Pancreas (tissue), 10 donors: Measurements from ENCODE around the gene CARD14. TPM values are rescaled to one million over a fixed set of nuclear protein-coding genes. Genes with fewer than 3 reads are reported as not detected.

ENCODE experiments used
- ATAC-seq, 4 donors: fragments of 200-7000 bp; cut with Tn5 transposase; one replicate each; pipeline versions ENCODE4 v1.8.0 to v1.9.1; 2020; ENCODE audit warnings: mild to moderate bottlenecking in 4 of 4, moderate library complexity in 4 of 4
- DNase-seq, 6 donors: peaks; one replicate each; pipeline ENCODE4 v3.0.0-alpha.2; 2020
- FAIRE-seq: peaks from 2 replicates; lab custom pipeline; 2012; peaks lifted over from hg19 to GRCh38; lab: Jason Lieb, UNC
- H3K27ac ChIP-seq, 4 donors: fragments of 200-600 bp; sonication (generic); 1 replicate in 3 of 4; 2 replicates in 1 of 4; pipeline versions ENCODE4 v1.5.0 to v1.8.0; 2020
- H3K27me3 ChIP-seq, 4 donors: fragments of 200-600 bp; one replicate each; pipeline ENCODE4 v1.8.0; 2021
- H3K36me3 ChIP-seq, 3 donors: fragments of 200-600 bp; sonication (generic) in 1 of 3; one replicate each; pipeline versions ENCODE4 v1.5.0 to v1.8.0; 2020 to 2021
- H3K4me1 ChIP-seq, 3 donors: fragments of 200-600 bp; one replicate each; pipeline ENCODE4 v1.8.0; 2021
- H3K4me3 ChIP-seq, 4 donors: fragments of 200-600 bp; sonication (generic) in 2 of 4; one replicate each; pipeline versions ENCODE4 v1.5.0 to v1.8.0; 2020 to 2021
- H3K9me3 ChIP-seq, 4 donors: fragments of 200-600 bp; one replicate each; pipeline ENCODE4 v1.8.0; 2021
- WGBS, 2 donors: extraction: QIAGEN DNeasy Blood & Tissue Kit; methylation state at CpG; one replicate each; pipeline ENCODE4 v1.1.7; 2013; 5-methylcytosine and 5-hydroxymethylcytosine counted together
- intact Hi-C, 3 donors: fragments of 100-400 bp; cut with DNase I; formaldehyde crosslinking; loops; one replicate each; pipeline versions ENCODE4 v1.11.1 to v1.14.2; 2022
- polyA plus RNA-seq, 2 donors: library from polyadenylated mRNA; stranded (reverse); fragments of 200-250 nt; gene quantifications; one replicate each; pipeline ENCODE4 v1.2.3, GENCODE V29; 2013
- total RNA-seq, 6 donors: library from RNA; stranded (reverse); fragmentation: NEBNext Ultra II Directional in 4 of 6; extraction: Animal tissue kit (Norgen Biotek cat#: 25700) in 4 of 6; gene quantifications; one replicate each; pipeline versions ENCODE4 v1.2.1 to v1.2.4, GENCODE V29; 2021 to 2023
- TF ChIP-seq, protein P1 (sequence below), 4 donors: fragments of 200-600 bp; sonication (generic) in 3 of 4; IDR thresholded peaks; one replicate each; pipeline versions ENCODE4 v1.5.0 to v1.8.0; 2021; ENCODE audit warnings: antibody characterized with exemption in 4 of 4
- donor health status: healthy with polysubstance abuse.
- donor health status: DM: no; HTN: no; CAD: no; lungs with moderate emphysema.
- donor health status: DM: no; HTN: no; CAD: no.
- donor health status: control.
- donor health status: control.
- donor health status: Bipolar disorder and iron deficiency.
- donor health status: DM: yes; HTN: yes; CAD: no.
- donor health status: DM: no; HTN: no; CAD: no.
- donor health status: DM: no; HTN: no; CAD: no.
- donor health status: DM: yes; HTN: yes; CAD: no.

Gene CARD14
- total and polyA plus RNA-seq, 8 donors, result 0.06 to 0.33 (median 0.28) TPM; not detected in 3

DNA sequence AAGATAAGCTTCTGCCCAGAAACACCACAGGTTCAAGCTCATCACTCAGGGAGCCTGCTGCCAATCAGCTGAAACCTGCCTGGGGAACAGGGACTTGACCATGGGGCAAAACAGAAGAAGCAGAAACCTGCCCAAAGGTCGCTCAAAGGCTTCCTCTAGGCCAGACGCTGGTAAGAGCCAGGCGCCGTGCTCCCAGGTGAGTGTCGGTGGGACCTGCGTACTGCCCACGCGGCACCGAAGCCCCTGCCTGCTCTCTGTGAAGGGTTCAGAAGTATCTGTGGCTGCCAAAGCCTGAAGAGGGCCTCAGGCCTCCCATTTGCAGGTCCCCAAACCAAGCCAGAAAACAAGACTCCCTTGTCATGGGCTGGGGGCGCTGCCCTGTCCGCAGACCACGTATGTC, 39.9 kb downstream of the CARD14 start:
- TF ChIP-seq, protein P1, sequence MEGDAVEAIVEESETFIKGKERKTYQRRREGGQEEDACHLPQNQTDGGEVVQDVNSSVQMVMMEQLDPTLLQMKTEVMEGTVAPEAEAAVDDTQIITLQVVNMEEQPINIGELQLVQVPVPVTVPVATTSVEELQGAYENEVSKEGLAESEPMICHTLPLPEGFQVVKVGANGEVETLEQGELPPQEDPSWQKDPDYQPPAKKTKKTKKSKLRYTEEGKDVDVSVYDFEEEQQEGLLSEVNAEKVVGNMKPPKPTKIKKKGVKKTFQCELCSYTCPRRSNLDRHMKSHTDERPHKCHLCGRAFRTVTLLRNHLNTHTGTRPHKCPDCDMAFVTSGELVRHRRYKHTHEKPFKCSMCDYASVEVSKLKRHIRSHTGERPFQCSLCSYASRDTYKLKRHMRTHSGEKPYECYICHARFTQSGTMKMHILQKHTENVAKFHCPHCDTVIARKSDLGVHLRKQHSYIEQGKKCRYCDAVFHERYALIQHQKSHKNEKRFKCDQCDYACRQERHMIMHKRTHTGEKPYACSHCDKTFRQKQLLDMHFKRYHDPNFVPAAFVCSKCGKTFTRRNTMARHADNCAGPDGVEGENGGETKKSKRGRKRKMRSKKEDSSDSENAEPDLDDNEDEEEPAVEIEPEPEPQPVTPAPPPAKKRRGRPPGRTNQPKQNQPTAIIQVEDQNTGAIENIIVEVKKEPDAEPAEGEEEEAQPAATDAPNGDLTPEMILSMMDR (IDR thresholded peaks at IDR 0.05), result no peak
- FAIRE-seq, result no peak
- ATAC-seq, result no peak
- H3K4me1 ChIP-seq, result no peaks in the 10 kb centered on the region
- H3K27me3 ChIP-seq, result no peaks in the 10 kb centered on the region
- H3K4me3 ChIP-seq, result no peak overlapping the region
- H3K9me3 ChIP-seq, result no peaks in the 10 kb centered on the region
- intact Hi-C loops, result no loop called here
- WGBS, 2 donors, result 88 to 91% methylated on average over 12 of the region's 12 CpGs
- peaks cover 0 to 25% (median 10%) of the 10 kb centered on the region in 3 donors for H3K36me3 ChIP-seq
- no peak overlapping the region for H3K27ac ChIP-seq
- DNase-seq, result peak in 1 of 6 donors; percentile 27

- 95 to 96% methylated on average over 47 of the region's 47 CpGs for WGBS, 2 donors
Measured at GRCh38 chr17:80210348-80211108, 40.7 kb downstream of the CARD14 start.

DNA sequence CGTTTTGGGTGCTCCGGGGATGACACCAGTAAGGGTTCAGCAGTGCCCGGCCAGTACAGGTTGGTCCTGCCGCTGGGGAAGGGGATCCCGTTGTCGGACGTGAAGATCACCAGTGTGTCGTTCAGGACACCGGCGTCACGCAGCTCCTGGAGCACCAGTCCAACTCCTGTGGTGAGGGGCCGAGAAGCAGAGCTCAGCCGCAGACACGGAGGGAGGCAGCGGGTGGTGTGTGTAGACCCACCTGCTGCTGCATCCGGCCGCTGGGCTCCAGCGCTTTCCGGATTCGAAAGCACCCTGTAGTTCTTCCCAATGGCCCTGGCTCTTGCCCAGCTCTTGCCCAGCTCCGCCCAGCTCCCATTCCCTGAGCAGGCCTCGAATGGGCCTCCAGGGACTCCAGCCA, 42.3 kb downstream of the CARD14 start:
- peaks cover 0 to 25% (median 10%) of the 10 kb centered on the region in 3 donors for H3K36me3 ChIP-seq
- DNase-seq (peak in 2 of 6 donors; percentile 24 to 69), ATAC-seq (no peak), FAIRE-seq (no peak)
- TF ChIP-seq, protein P1 (IDR thresholded peaks at IDR 0.05), result no peak
- WGBS, 2 donors, result 89 to 94% methylated on average over 21 to 22 of the region's 22 CpGs
- H3K9me3 ChIP-seq, result no peaks in the 10 kb centered on the region
- no peak overlapping the region for H3K4me3 ChIP-seq
- no peak overlapping the region for H3K27ac ChIP-seq
- H3K27me3 ChIP-seq, result no peaks in the 10 kb centered on the region
- H3K4me1 ChIP-seq, result no peaks in the 10 kb centered on the region
- intact Hi-C loops, result no loop called here

More at GRCh38 chr17:80210348-80211108, 40.7 kb downstream of the CARD14 start:
- no peak for ATAC-seq
- H3K27ac ChIP-seq, result no peak overlapping the region
- H3K36me3 ChIP-seq, result peaks cover 0 to 25% (median 10%) of the 10 kb centered on the region in 3 donors
- intact Hi-C loops, result no loop called here
- DNase-seq, result peak in 1 of 6 donors; percentile 68
- no peak overlapping the region for H3K4me3 ChIP-seq
- TF ChIP-seq, protein P1 (IDR thresholded peaks at IDR 0.05), result no peak
- H3K27me3 ChIP-seq, result no peaks in the 10 kb centered on the region
- FAIRE-seq, result no peak
- H3K9me3 ChIP-seq, result no peaks in the 10 kb centered on the region
- no peaks in the 10 kb centered on the region for H3K4me1 ChIP-seq

GRCh38 chr17:80212511-80212910, 42.7 kb downstream of the CARD14 start:
- WGBS, 2 donors, result 88 to 92% methylated on average over 12 of the region's 12 CpGs
- intact Hi-C loops, result no loop called here
- ATAC-seq, result no peak

More at GRCh38 chr17:80212511-80212910, 42.7 kb downstream of the CARD14 start:
- Histone ChIP-seq H3K27ac (no peak overlapping the region), H3K4me1 (no peaks in the 10 kb centered on the region), H3K36me3 (peaks cover 0 to 25% (median 10%) of the 10 kb centered on the region in 3 donors), H3K4me3 (no peak overlapping the region), H3K27me3 (no peaks in the 10 kb centered on the region), H3K9me3 (no peaks in the 10 kb centered on the region)
- TF ChIP-seq, protein P1 (IDR thresholded peaks at IDR 0.05), result no peak
- DNase-seq, result peak in 1 of 6 donors; percentile 0
- no peak for FAIRE-seq
